Measurements from ENCODE around the gene PRSS57. TPM values are rescaled to one million over a fixed set of nuclear protein-coding genes. Genes with fewer than 3 reads are reported as not detected.

PRSS57 gene
- total RNA-seq, 2 donors from 2014 or later: not detected

DNA sequence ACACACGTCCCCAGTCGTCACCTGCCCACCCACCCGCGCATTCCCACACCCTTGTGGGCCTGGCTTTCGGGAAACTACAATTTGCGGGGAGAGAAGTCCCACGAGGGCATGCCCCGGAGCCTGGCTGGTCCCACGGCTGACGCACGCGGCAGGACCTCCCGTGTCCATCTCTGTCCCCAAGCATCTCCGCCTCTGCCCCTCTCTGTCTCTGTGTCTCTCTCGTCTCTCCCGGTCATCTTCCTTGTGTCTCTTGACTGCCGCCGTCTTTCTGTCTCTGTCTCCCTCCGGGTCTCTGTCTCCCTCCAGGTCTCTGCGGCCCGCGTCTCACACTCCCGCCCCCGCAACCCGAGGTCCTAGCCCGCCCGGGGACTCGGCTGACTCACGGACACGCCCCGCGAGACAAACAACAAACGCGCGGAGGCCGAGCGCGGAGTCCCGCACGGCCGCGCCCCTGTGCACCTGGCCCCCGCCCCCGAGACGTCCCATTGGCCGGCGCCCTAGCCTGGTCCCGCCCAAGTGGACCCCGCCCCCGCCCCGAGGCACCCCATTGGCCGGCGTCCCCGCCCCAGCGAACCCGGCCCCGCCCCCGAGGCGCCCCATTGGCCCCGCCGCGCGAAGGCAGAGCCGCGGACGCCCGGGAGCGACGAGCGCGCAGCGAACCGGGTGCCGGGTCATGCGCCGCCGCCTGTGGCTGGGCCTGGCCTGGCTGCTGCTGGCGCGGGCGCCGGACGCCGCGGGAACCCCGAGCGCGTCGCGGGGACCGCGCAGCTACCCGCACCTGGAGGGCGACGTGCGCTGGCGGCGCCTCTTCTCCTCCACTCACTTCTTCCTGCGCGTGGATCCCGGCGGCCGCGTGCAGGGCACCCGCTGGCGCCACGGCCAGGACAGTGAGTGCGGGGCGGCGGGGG is 55.7 kb downstream of the PRSS57 start, which contains the start of gene FGF22:
Gene FGF22, plus strand, starts transcription at position 627 of the 908 bp plus-strand sequence. Its CDS starts 47 bp downstream, at position 674.
- ATAC-seq (ENCODE audit: insufficient number of reproducible peaks, low FRiP score, low read depth) (peak; percentile 74), DNase-seq (ENCODE audit: low spot score) (peak; percentile 80)
- Histone ChIP-seq H3K27ac (peak within 1 kb of the TSS in 1 of 2 donors; percentile 34), H3K9me3 (no peaks in the 10 kb centered on the region), H3K4me1 (ENCODE audit: control insufficient read depth in 1 of 2, low read depth in 2 of 2) (peaks cover 4 to 8% of the 10 kb centered on the region in 2 donors), H3K27me3 (replicated peaks; ENCODE audit: insufficient read depth) (no peaks in the 10 kb centered on the region), H3K36me3 (no peaks in the 10 kb centered on the region), H3K4me3 (peak within 1 kb of the TSS; percentile 80)
- no peak for TF ChIP-seq CTCF (IDR thresholded peaks at IDR 0.05)

GRCh38 chr19:638906-639252 is 56.4 kb downstream of the PRSS57 start:
- no peaks in the 10 kb centered on the region for H3K27me3 ChIP-seq (replicated peaks; ENCODE audit: insufficient read depth)
- no peaks in the 10 kb centered on the region for H3K9me3 ChIP-seq
- ATAC-seq (ENCODE audit: insufficient number of reproducible peaks, low FRiP score, low read depth) (no peak), DNase-seq (ENCODE audit: low spot score) (no peak)
- H3K36me3 ChIP-seq: no peaks in the 10 kb centered on the region
- peak overlapping the region; percentile 80 for H3K4me3 ChIP-seq
- TF ChIP-seq CTCF (IDR thresholded peaks at IDR 0.05): no peak
- H3K27ac ChIP-seq: no peak overlapping the region
- H3K4me1 ChIP-seq (ENCODE audit: control insufficient read depth in 1 of 2, low read depth in 2 of 2): peaks cover 10 to 14% of the 10 kb centered on the region in 2 donors

Other genes with a start within 250 kb of the PRSS57 start
- 10 to 100 TPM; 17.2 to 18.8 TPM for gene SHC2, start 234.4 kb downstream of the PRSS57 start, total RNA-seq
- under 1 TPM in 1 of 2 donors, not detected in 1; 0.92 TPM for gene MADCAM1, start 199.0 kb downstream of the PRSS57 start, total RNA-seq
- 10 to 100 TPM; 34.1 to 94.1 TPM for gene TPGS1, start 188.0 kb downstream of the PRSS57 start, total RNA-seq
- gene CDC34, start 163.7 kb downstream of the PRSS57 start, total RNA-seq: 10 to 100 TPM; 40.2 to 86.2 TPM
- under 1 TPM in 1 of 2 donors, not detected in 1; 0.54 TPM for gene GZMM, start 151.4 kb downstream of the PRSS57 start, total RNA-seq
- 100 to 1,000 TPM; 344 to 575 TPM for gene BSG, start 122.9 kb downstream of the PRSS57 start, total RNA-seq
- not detected for gene HCN2, start 105.6 kb downstream of the PRSS57 start, total RNA-seq
- 10 to 100 TPM; 23.8 to 30.9 TPM for gene POLRMT, start 61.9 kb downstream of the PRSS57 start, total RNA-seq
- under 1 TPM; 0.27 to 0.56 TPM for gene FGF22, start 55.6 kb downstream of the PRSS57 start, total RNA-seq
- gene RNF126, start 32.2 kb downstream of the PRSS57 start, total RNA-seq: 10 to 100 TPM; 47.8 to 61.9 TPM
- 100 to 1,000 TPM; 361 to 595 TPM for gene FSTL3, start 19.1 kb downstream of the PRSS57 start, total RNA-seq
- gene PALM, start 13.5 kb upstream of the PRSS57 start, total RNA-seq: 10 to 100 TPM; 14.4 to 28.4 TPM
- gene MISP, start 55.7 kb upstream of the PRSS57 start, total RNA-seq: 1 to 10 TPM in 1 of 2 donors, not detected in 1; 2.2 TPM
- 100 to 1,000 TPM; 149 to 163 TPM for gene PTBP1, start 102.0 kb upstream of the PRSS57 start, total RNA-seq
- not detected for gene PLPPR3, start 126.5 kb upstream of the PRSS57 start, total RNA-seq
- 1 to 10 TPM in 1 of 2 donors, not detected in 1; 1.1 TPM for gene AZU1, start 132.4 kb upstream of the PRSS57 start, total RNA-seq
- gene PRTN3, start 145.5 kb upstream of the PRSS57 start, total RNA-seq: not detected
- gene ELANE, start 156.9 kb upstream of the PRSS57 start, total RNA-seq: under 1 TPM in 1 of 2 donors, not detected in 1; 0.41 TPM
- 100 to 1,000 TPM; 472 to 781 TPM for gene CFD, start 164.2 kb upstream of the PRSS57 start, total RNA-seq
- 10 to 100 TPM; 29.1 to 38.0 TPM for gene MED16, start 197.7 kb upstream of the PRSS57 start, total RNA-seq
- gene RNU6-9, start 198.0 kb upstream of the PRSS57 start, total RNA-seq: not detected
- 10 to 100 TPM; 37.6 to 42.4 TPM for gene R3HDM4, start 217.8 kb upstream of the PRSS57 start, total RNA-seq
- not detected for gene KISS1R, start 221.9 kb upstream of the PRSS57 start, total RNA-seq
- 10 to 100 TPM in 1 of 2 donors, 1 to 10 TPM in 1; 3.3 to 11.2 TPM for gene ARID3A, start 230.6 kb upstream of the PRSS57 start, total RNA-seq

All from thoracic aorta (tissue), 2 donors.